Astrocyte (in vitro differentiated cells and primary cell): Measurements from ENCODE around the gene ALG2. TPM values are rescaled to one million over a fixed set of nuclear protein-coding genes. Genes with fewer than 3 reads are reported as not detected.
"Not testable (repeated sequence)": the region's sequence is repeated elsewhere in the genome, so short reads cannot be mapped to it uniquely, and the experiment has no call there.

Source experiments
- DNase-seq: peaks from one replicate; pipeline ENCODE4 v3.0.0-alpha.2; 2010; ENCODE audit warnings: low read depth
- FAIRE-seq: peaks from 2 replicates; lab custom pipeline; 2011; peaks lifted over from hg19 to GRCh38; lab: Jason Lieb, UNC
- H2AFZ ChIP-seq: 2 replicates; pipeline ENCODE4 v1.6.0; 2012; ENCODE audit warnings: low read depth, low read length, inconsistent platforms
- H3K27ac ChIP-seq: 2 replicates; pipeline ENCODE4 v1.5.1; 2011; ENCODE audit warnings: low read depth, low read length, inconsistent platforms
- H3K27me3 ChIP-seq: 2 replicates; pipeline ENCODE4 v1.6.0; 2011; ENCODE audit warnings: low read length, inconsistent platforms; ENCODE audit not compliant: insufficient read depth
- H3K36me3 ChIP-seq: 2 replicates; pipeline ENCODE4 v1.5.1; 2011; ENCODE audit warnings: low read length, inconsistent platforms; ENCODE audit not compliant: insufficient read depth
- H3K4me1 ChIP-seq: 2 replicates; pipeline ENCODE4 v1.5.1; 2011; ENCODE audit warnings: low read length, inconsistent platforms; ENCODE audit not compliant: insufficient read depth
- H3K4me2 ChIP-seq: 2 replicates; pipeline ENCODE4 v1.6.0; 2012; ENCODE audit warnings: low read length, inconsistent platforms
- H3K4me3 ChIP-seq: 2 replicates; pipeline ENCODE4 v1.5.1; 2011; ENCODE audit warnings: low read depth, mild to moderate bottlenecking, low read length, inconsistent platforms; ENCODE audit not compliant: insufficient read depth
- H3K79me2 ChIP-seq: 2 replicates; pipeline ENCODE4 v1.6.0; 2012; ENCODE audit warnings: mild to moderate bottlenecking, low read length, inconsistent platforms; ENCODE audit not compliant: insufficient read depth
- H3K9ac ChIP-seq: 2 replicates; pipeline ENCODE4 v1.6.0; 2012; ENCODE audit warnings: mild to moderate bottlenecking, low read length, inconsistent platforms
- H3K9me3 ChIP-seq: 2 replicates; pipeline ENCODE4 v1.5.1; 2012; ENCODE audit warnings: low read depth, mild to moderate bottlenecking, low read length, inconsistent platforms; ENCODE audit not compliant: insufficient read depth
- H4K20me1 ChIP-seq: 2 replicates; pipeline ENCODE4 v1.6.0; 2012; ENCODE audit warnings: low read length, inconsistent platforms; ENCODE audit not compliant: insufficient read depth
- H3K27ac Mint-ChIP-seq: one replicate; pipeline ENCODE4 v1.8.0; 2021; ENCODE audit warnings: mild to moderate bottlenecking, mixed read lengths; ENCODE audit not compliant: unreplicated experiment
- H3K27me3 Mint-ChIP-seq: one replicate; pipeline ENCODE4 v1.8.0; 2021; ENCODE audit warnings: low read depth, mixed read lengths; ENCODE audit not compliant: unreplicated experiment
- H3K36me3 Mint-ChIP-seq: one replicate; pipeline ENCODE4 v1.8.0; 2021; ENCODE audit warnings: low read depth, mixed read lengths; ENCODE audit not compliant: unreplicated experiment
- H3K4me1 Mint-ChIP-seq: one replicate; pipeline ENCODE4 v1.8.0; 2021; ENCODE audit warnings: low read depth, mixed read lengths; ENCODE audit not compliant: unreplicated experiment
- H3K4me3 Mint-ChIP-seq: one replicate; pipeline ENCODE4 v1.8.0; 2021; ENCODE audit warnings: mild to moderate bottlenecking, moderate library complexity, mixed read lengths; ENCODE audit not compliant: unreplicated experiment
- H3K9me3 Mint-ChIP-seq: one replicate; pipeline ENCODE4 v1.8.0; 2021; ENCODE audit warnings: mild to moderate bottlenecking, mixed read lengths; ENCODE audit not compliant: unreplicated experiment
- CTCF ChIP-seq: IDR thresholded peaks from 2 replicates; pipeline ENCODE4 v1.5.1; 2011; ENCODE audit warnings: low read depth, mild to moderate bottlenecking, inconsistent platforms, low read length, moderate library complexity; ENCODE audit not compliant: insufficient read depth
- EZH2 ChIP-seq: IDR thresholded peaks from 2 replicates; pipeline ENCODE4 v1.6.1; 2012; ENCODE audit warnings: mild to moderate bottlenecking, low read length, inconsistent platforms; ENCODE audit not compliant: insufficient read depth
- total RNA-seq: library from RNA; stranded (reverse); gene quantifications from 2 replicates; pipeline ENCODE4 v1.2.1, GENCODE V29; 2021

ALG2 gene
- total RNA-seq, 1 donor from 2014 or later = 33.3 TPM

GRCh38 chr9:99197124-99197630 lies 24.6 kb downstream of the ALG2 start:
- DNase-seq = no peak
- Histone ChIP-seq H3K27ac (no peak overlapping the region), H4K20me1 (no peaks in the 10 kb centered on the region), H3K4me2 (no peak overlapping the region), H3K9ac (no peak overlapping the region), H3K4me1 (no peaks in the 10 kb centered on the region), H3K9me3 (no peaks in the 10 kb centered on the region), H3K79me2 (no peaks in the 10 kb centered on the region), H3K27me3 (no peaks in the 10 kb centered on the region), H3K36me3 (no peaks in the 10 kb centered on the region), H2AFZ (no peak overlapping the region), H3K4me3 (no peak overlapping the region)
- no peak for FAIRE-seq
- TF ChIP-seq EZH2 (no peak), CTCF (no peak)
- H3K27me3 Mint-ChIP-seq = peaks cover 14% of the 10 kb centered on the region
- H3K36me3 Mint-ChIP-seq = no peaks in the 10 kb centered on the region
- H3K4me1 Mint-ChIP-seq = peaks cover 2% of the 10 kb centered on the region
- H3K27ac Mint-ChIP-seq = no peak overlapping the region
- H3K4me3 Mint-ChIP-seq = no peak overlapping the region
- peaks cover 4% of the 10 kb centered on the region for H3K9me3 Mint-ChIP-seq

- not testable (repeated sequence) for H3K9me3 ChIP-seq, H3K79me2 ChIP-seq, H3K27me3 ChIP-seq, H3K9me3 Mint-ChIP-seq, H3K27ac ChIP-seq, DNase-seq, FAIRE-seq, H3K36me3 Mint-ChIP-seq, H3K9ac ChIP-seq, H3K27ac Mint-ChIP-seq, H3K4me2 ChIP-seq, H3K4me1 ChIP-seq, H2AFZ ChIP-seq, H3K4me1 Mint-ChIP-seq, H3K36me3 ChIP-seq, H4K20me1 ChIP-seq, H3K4me3 Mint-ChIP-seq, H3K4me3 ChIP-seq
- H3K27me3 Mint-ChIP-seq = peaks cover 14% of the 10 kb centered on the region
Observed at GRCh38 chr9:99196484-99196883, 25.3 kb downstream of the ALG2 start.

- no peak overlapping the region for H3K4me3 Mint-ChIP-seq
- no peaks in the 10 kb centered on the region for H4K20me1 ChIP-seq
- no peaks in the 10 kb centered on the region for H3K9me3 ChIP-seq
- peaks cover 5% of the 10 kb centered on the region for H3K9me3 Mint-ChIP-seq
- TF ChIP-seq CTCF (no peak), EZH2 (no peak)
- no peak overlapping the region for H3K9ac ChIP-seq
- no peak for DNase-seq
- H3K27ac ChIP-seq = no peak overlapping the region
- H3K27me3 ChIP-seq = no peaks in the 10 kb centered on the region
- H3K4me1 ChIP-seq = no peaks in the 10 kb centered on the region
- H3K27ac Mint-ChIP-seq = no peak overlapping the region
- H3K4me3 ChIP-seq = no peak overlapping the region
- no peak for FAIRE-seq
- H2AFZ ChIP-seq = no peak overlapping the region
- no peaks in the 10 kb centered on the region for H3K36me3 ChIP-seq
- no peaks in the 10 kb centered on the region for H3K79me2 ChIP-seq
- H3K4me1 Mint-ChIP-seq = peaks cover 2% of the 10 kb centered on the region
- no peaks in the 10 kb centered on the region for H3K36me3 Mint-ChIP-seq
- H3K4me2 ChIP-seq = no peak overlapping the region
- H3K27me3 Mint-ChIP-seq = peaks cover 17% of the 10 kb centered on the region
Observed at GRCh38 chr9:99193466-99193821, 28.3 kb downstream of the ALG2 start.
